ENCODE data around the gene SHISA6.

DNA sequence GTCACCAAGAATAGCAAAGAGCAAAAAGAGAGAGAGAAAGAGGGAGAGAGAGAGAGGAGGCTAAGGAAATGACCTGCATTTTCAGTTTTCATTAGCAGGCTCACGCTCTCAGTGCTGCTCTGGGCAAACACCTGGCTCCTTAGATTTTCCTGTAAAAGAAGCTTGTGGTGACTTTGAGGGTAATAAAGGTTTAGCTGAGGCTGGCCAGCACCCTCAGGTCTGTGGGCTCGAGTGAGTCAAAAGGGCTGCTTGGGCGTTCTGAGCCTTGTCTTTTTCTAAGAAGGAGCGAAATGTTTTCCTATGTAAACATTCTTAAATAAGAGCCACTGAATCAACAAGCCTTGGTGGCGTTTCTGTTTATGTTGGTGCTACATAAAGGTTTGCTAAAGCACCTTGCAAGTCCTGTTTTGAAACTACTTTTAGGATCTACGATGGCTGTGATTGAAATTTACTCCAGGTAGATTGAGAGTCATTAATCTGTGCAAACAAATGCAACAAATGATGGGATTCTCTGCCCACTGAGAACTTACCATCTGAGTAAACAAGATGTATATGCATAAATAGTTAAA is 38.8 kb downstream of the SHISA6 start:
- TF ChIP-seq, protein P1, sequence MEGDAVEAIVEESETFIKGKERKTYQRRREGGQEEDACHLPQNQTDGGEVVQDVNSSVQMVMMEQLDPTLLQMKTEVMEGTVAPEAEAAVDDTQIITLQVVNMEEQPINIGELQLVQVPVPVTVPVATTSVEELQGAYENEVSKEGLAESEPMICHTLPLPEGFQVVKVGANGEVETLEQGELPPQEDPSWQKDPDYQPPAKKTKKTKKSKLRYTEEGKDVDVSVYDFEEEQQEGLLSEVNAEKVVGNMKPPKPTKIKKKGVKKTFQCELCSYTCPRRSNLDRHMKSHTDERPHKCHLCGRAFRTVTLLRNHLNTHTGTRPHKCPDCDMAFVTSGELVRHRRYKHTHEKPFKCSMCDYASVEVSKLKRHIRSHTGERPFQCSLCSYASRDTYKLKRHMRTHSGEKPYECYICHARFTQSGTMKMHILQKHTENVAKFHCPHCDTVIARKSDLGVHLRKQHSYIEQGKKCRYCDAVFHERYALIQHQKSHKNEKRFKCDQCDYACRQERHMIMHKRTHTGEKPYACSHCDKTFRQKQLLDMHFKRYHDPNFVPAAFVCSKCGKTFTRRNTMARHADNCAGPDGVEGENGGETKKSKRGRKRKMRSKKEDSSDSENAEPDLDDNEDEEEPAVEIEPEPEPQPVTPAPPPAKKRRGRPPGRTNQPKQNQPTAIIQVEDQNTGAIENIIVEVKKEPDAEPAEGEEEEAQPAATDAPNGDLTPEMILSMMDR (IDR thresholded peaks at IDR 0.05; ENCODE audit: insufficient read depth, low read length, poor library complexity, severe bottlenecking): no peak
- TF ChIP-seq EZH2phosphoT487 (conservative IDR thresholded peaks at IDR 0.05; ENCODE audit: low read length): no peak

All from SU-DHL-6 (cell line).